Vagina (tissue), 2 donors: ENCODE results near the gene RPS6KC1. TPM values are rescaled to one million over a fixed set of nuclear protein-coding genes. Genes with fewer than 3 reads are reported as not detected.

ENCODE experiments used
- DNase-seq, 2 donors: peaks; one replicate each; pipeline ENCODE4 v3.0.0-alpha.2; 2017; ENCODE audit errors: extremely low spot score in 2 of 2
- H3K27ac ChIP-seq: fragments of 200-600 bp; sonication (generic); one replicate; pipeline ENCODE4 v1.5.1; 2019
- H3K27me3 ChIP-seq: fragments of 200-600 bp; sonication (generic); one replicate; pipeline ENCODE4 v1.5.1; 2019
- H3K36me3 ChIP-seq, 2 donors: fragments of 200-600 bp; sonication (generic); one replicate each; pipeline ENCODE4 v1.5.1; 2017 to 2019
- H3K4me1 ChIP-seq: fragments of 200-600 bp; sonication (generic); one replicate; pipeline ENCODE4 v1.5.1; 2019
- H3K4me3 ChIP-seq, 2 donors: fragments of 200-600 bp; sonication (generic); 1 replicate in 1 of 2; 2 replicates in 1 of 2; pipeline ENCODE4 v1.5.1; 2016 to 2019
- H3K9me3 ChIP-seq: fragments of 200-600 bp; sonication (generic); one replicate; pipeline ENCODE4 v1.5.1; 2019
- POLR2A ChIP-seq, 2 donors: fragments of 450-650 bp; IDR thresholded peaks; one replicate each; pipeline ENCODE4 v1.6.1; 2017; ENCODE audit warnings: antibody characterized with exemption in 2 of 2, mild to moderate bottlenecking in 2 of 2, moderate library complexity in 2 of 2
- POLR2AphosphoS5 ChIP-seq, 2 donors: sonication (generic); formaldehyde crosslinking; IDR thresholded peaks; one replicate each; pipeline ENCODE4 v1.9.0; 2017; ENCODE audit warnings: antibody characterized with exemption in 2 of 2, mild to moderate bottlenecking in 2 of 2, low read depth in 1 of 2; ENCODE audit not compliant: insufficient read depth in 1 of 2
- intact Hi-C: fragments of 100-400 bp; cut with DNase I; formaldehyde crosslinking; loops from one replicate; pipeline ENCODE4 v1.15.1; 2023
- total RNA-seq: library from RNA; depleted of rRNA; stranded (reverse); fragments of >200 nt; gene quantifications from one replicate; pipeline ENCODE4 v1.2.3, GENCODE V29; 2016
- TF ChIP-seq, protein P1 (sequence below), 3 experiments: fragments of 450-650 bp in 2 of 3; fragments of 200-600 bp in 1 of 3; sonication (generic) in 1 of 3; IDR thresholded peaks; one replicate each; pipeline ENCODE4 v1.5.1; 2017 to 2019; ENCODE audit warnings: antibody characterized with exemption in 3 of 3, mild to moderate bottlenecking in 2 of 3, moderate library complexity in 2 of 3

Gene RPS6KC1
- total RNA-seq, 1 donor from 2014 or later = 14.2 TPM

- Histone ChIP-seq H3K36me3 (no peaks in the 10 kb centered on the region), H3K9me3 (no peaks in the 10 kb centered on the region), H3K4me3 (no peak overlapping the region), H3K4me1 (peaks cover 6% of the 10 kb centered on the region), H3K27me3 (no peaks in the 10 kb centered on the region), H3K27ac (no peak overlapping the region)
- no peak for DNase-seq
- TF ChIP-seq, protein P1, sequence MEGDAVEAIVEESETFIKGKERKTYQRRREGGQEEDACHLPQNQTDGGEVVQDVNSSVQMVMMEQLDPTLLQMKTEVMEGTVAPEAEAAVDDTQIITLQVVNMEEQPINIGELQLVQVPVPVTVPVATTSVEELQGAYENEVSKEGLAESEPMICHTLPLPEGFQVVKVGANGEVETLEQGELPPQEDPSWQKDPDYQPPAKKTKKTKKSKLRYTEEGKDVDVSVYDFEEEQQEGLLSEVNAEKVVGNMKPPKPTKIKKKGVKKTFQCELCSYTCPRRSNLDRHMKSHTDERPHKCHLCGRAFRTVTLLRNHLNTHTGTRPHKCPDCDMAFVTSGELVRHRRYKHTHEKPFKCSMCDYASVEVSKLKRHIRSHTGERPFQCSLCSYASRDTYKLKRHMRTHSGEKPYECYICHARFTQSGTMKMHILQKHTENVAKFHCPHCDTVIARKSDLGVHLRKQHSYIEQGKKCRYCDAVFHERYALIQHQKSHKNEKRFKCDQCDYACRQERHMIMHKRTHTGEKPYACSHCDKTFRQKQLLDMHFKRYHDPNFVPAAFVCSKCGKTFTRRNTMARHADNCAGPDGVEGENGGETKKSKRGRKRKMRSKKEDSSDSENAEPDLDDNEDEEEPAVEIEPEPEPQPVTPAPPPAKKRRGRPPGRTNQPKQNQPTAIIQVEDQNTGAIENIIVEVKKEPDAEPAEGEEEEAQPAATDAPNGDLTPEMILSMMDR (IDR thresholded peaks at IDR 0.05) = no peak
- TF ChIP-seq POLR2AphosphoS5 (IDR thresholded peaks at IDR 0.05; ENCODE audit: insufficient read depth in 1 of 2, low read depth in 1 of 2) = no peak
- no peak for TF ChIP-seq POLR2A (IDR thresholded peaks at IDR 0.05)
- intact Hi-C loops = no loop called here
Observed at GRCh38 chr1:213166852-213167251, 115.8 kb downstream of the RPS6KC1 start.

DNA sequence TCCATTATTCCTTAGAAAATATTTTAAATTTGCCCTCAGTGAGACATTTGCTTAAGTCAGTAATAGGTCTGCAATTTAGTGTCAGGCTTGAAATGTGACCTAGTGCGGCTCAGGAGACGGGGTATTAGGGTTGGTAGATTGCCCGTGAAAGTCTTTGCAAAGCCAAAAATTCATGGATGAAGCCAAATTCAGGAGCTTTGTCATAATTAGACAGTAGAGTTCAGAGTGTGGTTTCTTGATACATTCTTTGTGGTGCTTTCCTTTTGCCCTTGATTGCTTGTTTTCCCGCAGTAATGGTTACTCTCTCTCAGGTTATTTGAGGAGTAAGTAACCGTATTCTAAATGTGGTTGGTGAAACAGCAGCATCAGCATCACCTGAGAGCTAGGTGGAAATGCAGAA is 120.7 kb downstream of the RPS6KC1 start:
- Histone ChIP-seq H3K27ac (no peak overlapping the region), H3K4me3 (no peak overlapping the region), H3K4me1 (no peaks in the 10 kb centered on the region), H3K9me3 (no peaks in the 10 kb centered on the region), H3K27me3 (no peaks in the 10 kb centered on the region), H3K36me3 (peaks cover 0 to 4% of the 10 kb centered on the region in 2 donors)
- intact Hi-C loops = no loop called here
- DNase-seq = no peak
- no peak for TF ChIP-seq POLR2A (IDR thresholded peaks at IDR 0.05)
- TF ChIP-seq, protein P1 (IDR thresholded peaks at IDR 0.05) = no peak

- Histone ChIP-seq H3K9me3 (no peaks in the 10 kb centered on the region), H3K27ac (no peak overlapping the region), H3K4me1 (no peaks in the 10 kb centered on the region), H3K4me3 (no peak overlapping the region), H3K27me3 (no peaks in the 10 kb centered on the region), H3K36me3 (peaks cover 0 to 7% of the 10 kb centered on the region in 2 donors)
- TF ChIP-seq, protein P1 (IDR thresholded peaks at IDR 0.05) = no peak
- no peak for TF ChIP-seq POLR2A (IDR thresholded peaks at IDR 0.05)
- TF ChIP-seq POLR2AphosphoS5 (IDR thresholded peaks at IDR 0.05; ENCODE audit: insufficient read depth in 1 of 2, low read depth in 1 of 2) = no peak
- intact Hi-C loops = no loop called here
- DNase-seq = no peak
Observed at GRCh38 chr1:213176341-213176740, 125.3 kb downstream of the RPS6KC1 start.

DNA sequence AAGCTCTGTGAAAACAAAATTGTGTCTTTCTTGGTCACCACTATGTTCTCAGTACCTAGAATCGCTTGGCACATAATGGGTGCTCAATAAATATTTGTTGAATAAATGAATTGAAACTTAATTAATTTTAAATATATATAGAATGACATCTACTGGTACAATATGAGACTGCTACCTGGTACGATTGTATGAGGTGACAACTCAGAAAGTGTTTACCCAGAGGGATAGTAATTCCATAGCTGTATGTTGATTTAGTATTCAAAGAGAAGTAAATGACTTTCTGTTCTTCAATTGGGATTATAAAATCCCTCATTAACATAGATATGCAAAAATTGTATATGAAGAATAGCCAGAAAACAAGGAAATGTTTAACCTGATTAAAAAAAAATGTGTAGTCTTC is 128.7 kb downstream of the RPS6KC1 start:
- peaks cover 0 to 7% of the 10 kb centered on the region in 2 donors for H3K36me3 ChIP-seq
- H3K4me1 ChIP-seq = no peaks in the 10 kb centered on the region
- H3K27ac ChIP-seq = no peak overlapping the region
- no peaks in the 10 kb centered on the region for H3K9me3 ChIP-seq
- H3K27me3 ChIP-seq = no peaks in the 10 kb centered on the region
- H3K4me3 ChIP-seq = no peak overlapping the region
- no peak for TF ChIP-seq POLR2A (IDR thresholded peaks at IDR 0.05)
- TF ChIP-seq POLR2AphosphoS5 (IDR thresholded peaks at IDR 0.05; ENCODE audit: insufficient read depth in 1 of 2, low read depth in 1 of 2) = no peak
- TF ChIP-seq, protein P1 (IDR thresholded peaks at IDR 0.05) = no peak
- DNase-seq = no peak
- intact Hi-C loops = no loop called here

- peaks cover 5% of the 10 kb centered on the region for H3K9me3 ChIP-seq
- TF ChIP-seq POLR2AphosphoS5 (IDR thresholded peaks at IDR 0.05; ENCODE audit: insufficient read depth in 1 of 2, low read depth in 1 of 2) (no peak), POLR2A (IDR thresholded peaks at IDR 0.05) (no peak)
- TF ChIP-seq, protein P1 (IDR thresholded peaks at IDR 0.05) = no peak
- peaks cover 0 to 7% of the 10 kb centered on the region in 2 donors for H3K36me3 ChIP-seq
- DNase-seq = no peak
- no peaks in the 10 kb centered on the region for H3K27me3 ChIP-seq
- intact Hi-C loops = no loop called here
- no peaks in the 10 kb centered on the region for H3K4me1 ChIP-seq
- H3K4me3 ChIP-seq = no peak overlapping the region
- no peak overlapping the region for H3K27ac ChIP-seq
Observed at GRCh38 chr1:213180833-213181232, 129.8 kb downstream of the RPS6KC1 start.
